ENCODE results near the gene KLF11. TPM values are rescaled to one million over a fixed set of nuclear protein-coding genes. Genes with fewer than 3 reads are reported as not detected.
A peak's percentile ranks its signal among the peaks of the same experiment; 100 is the strongest.

Gene KLF11
- polyA plus RNA-seq, 3 donors, result 21.0 to 69.8 (median 25.3) TPM

DNA sequence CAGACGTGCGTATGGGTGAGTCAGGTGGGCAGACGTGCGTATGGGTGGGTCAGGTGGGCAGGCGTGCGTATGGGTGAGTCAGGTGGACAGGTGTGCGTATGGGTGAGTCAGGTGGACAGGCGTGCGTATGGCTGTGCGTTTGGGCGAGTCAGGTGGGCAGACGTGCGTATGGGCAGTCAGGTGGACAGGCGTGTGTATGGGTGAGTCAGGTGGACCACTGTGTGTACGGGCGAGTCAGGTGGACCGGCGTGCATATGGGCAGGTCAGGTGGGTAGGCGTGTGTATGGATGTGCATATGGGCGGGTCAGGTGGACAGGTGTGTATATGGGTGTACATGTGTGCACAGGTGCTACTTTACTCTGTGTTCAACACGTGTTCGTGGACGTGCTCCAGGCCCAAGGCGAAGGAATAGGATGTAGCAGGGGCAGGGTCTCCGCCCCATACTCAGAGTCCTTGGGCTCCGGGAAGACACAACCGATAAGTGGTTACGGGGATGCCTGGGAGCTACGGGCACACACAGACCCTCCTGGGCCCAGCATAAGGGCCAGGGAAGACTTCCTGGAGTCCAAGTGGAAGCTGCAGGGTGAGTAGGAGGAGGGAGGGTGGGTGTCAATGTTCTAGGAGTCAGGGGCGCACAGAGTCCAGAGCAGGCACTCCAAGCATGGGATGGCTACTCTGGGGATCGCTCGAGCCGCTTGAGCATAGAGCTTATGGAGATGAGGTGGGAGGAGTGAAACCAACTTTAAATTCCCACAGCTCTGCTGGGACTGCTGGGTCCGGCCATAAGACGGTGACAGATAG lies 27.1 kb upstream of the KLF11 start:
- DNase-seq, result no peak
- no peak overlapping the region for H3K27ac ChIP-seq (ENCODE audit: low read depth in 1 of 2, low read length in 2 of 2)
- Mint-ChIP-seq H3K9me3 (peaks cover 0 to 12% (median 3%) of the 10 kb centered on the region in 7 donors), H3K4me3 (peak overlapping the region in 1 of 2 donors; percentile 12), H3K36me3 (no peaks in the 10 kb centered on the region), H3K27me3 (ENCODE audit: low read depth in 3 of 3) (peaks cover 3 to 9% (median 6%) of the 10 kb centered on the region in 3 donors), H3K27ac (peak overlapping the region in 1 of 7 donors; percentile 73), H3K4me1 (peaks cover 30% of the 10 kb centered on the region)
- H2AFZ ChIP-seq (ENCODE audit: insufficient read depth, low read depth, low read length, poor library complexity, severe bottlenecking), result no peak overlapping the region
- no peaks in the 10 kb centered on the region for H4K20me1 ChIP-seq (ENCODE audit: insufficient read depth, low read length)
- no peak overlapping the region for H3K9ac ChIP-seq (ENCODE audit: insufficient read depth, low read length, poor library complexity, severe bottlenecking)
- H3K4me3 ChIP-seq (replicated peaks in 1 of 3; ENCODE audit: low read depth in 2 of 3, low read length in 3 of 3), result no peak overlapping the region
- no peak overlapping the region for H3K4me2 ChIP-seq (replicated peaks; ENCODE audit: extremely low read depth, low read length, poor library complexity, severe bottlenecking)
- 97% methylated on average over 29 of the region's 35 CpGs for WGBS (ENCODE audit: insufficient coverage)
- peaks cover 4 to 11% of the 10 kb centered on the region in 2 donors for H3K9me3 ChIP-seq (replicated peaks in 1 of 2; ENCODE audit: control insufficient read depth in 1 of 2, insufficient read depth in 1 of 2, low read length in 2 of 2)
- intact Hi-C loops (cut with micrococcal nuclease), result no loop called here
- H3K27me3 ChIP-seq (ENCODE audit: control insufficient read depth in 2 of 2, insufficient read depth in 2 of 2, low read length in 2 of 2), result no peaks in the 10 kb centered on the region
- TF ChIP-seq, protein P1, sequence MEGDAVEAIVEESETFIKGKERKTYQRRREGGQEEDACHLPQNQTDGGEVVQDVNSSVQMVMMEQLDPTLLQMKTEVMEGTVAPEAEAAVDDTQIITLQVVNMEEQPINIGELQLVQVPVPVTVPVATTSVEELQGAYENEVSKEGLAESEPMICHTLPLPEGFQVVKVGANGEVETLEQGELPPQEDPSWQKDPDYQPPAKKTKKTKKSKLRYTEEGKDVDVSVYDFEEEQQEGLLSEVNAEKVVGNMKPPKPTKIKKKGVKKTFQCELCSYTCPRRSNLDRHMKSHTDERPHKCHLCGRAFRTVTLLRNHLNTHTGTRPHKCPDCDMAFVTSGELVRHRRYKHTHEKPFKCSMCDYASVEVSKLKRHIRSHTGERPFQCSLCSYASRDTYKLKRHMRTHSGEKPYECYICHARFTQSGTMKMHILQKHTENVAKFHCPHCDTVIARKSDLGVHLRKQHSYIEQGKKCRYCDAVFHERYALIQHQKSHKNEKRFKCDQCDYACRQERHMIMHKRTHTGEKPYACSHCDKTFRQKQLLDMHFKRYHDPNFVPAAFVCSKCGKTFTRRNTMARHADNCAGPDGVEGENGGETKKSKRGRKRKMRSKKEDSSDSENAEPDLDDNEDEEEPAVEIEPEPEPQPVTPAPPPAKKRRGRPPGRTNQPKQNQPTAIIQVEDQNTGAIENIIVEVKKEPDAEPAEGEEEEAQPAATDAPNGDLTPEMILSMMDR (IDR thresholded peaks at IDR 0.05), result no peak
- H3K79me2 ChIP-seq (ENCODE audit: insufficient read depth, low read length), result no peaks in the 10 kb centered on the region
- H3K4me1 ChIP-seq (ENCODE audit: control insufficient read depth in 1 of 2, insufficient read depth in 2 of 2, low read length in 2 of 2), result peaks cover 22 to 32% of the 10 kb centered on the region in 2 donors
- H3K36me3 ChIP-seq (replicated peaks in 1 of 2; ENCODE audit: control insufficient read depth in 1 of 2, insufficient read depth in 2 of 2, low read length in 2 of 2), result no peaks in the 10 kb centered on the region

DNA sequence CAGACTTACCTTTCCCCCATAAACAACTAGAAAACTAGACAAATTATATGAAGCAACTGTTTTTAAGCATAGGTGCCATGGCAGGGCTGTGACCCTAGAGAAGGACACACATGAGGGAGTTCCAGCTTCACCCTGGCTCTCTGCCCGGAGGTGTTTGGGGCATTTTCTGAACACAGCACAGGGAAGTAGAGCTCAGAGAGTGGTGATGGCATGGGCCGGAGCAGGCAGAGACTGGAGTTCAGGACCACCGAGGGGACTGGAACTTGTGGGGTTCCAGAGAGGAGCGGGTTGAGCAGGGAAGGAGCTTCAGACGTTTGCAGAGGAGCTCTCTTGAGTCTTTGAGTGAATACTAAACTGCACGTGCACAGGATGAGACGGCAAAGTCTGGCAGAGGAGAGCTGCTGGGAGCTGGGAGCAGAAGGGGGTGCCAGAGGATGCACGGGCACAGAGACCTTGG lies 26.5 kb upstream of the KLF11 start:
- TF ChIP-seq, protein P1 (IDR thresholded peaks at IDR 0.05), result no peak
- Mint-ChIP-seq H3K27ac (peak overlapping the region in 1 of 7 donors; percentile 26), H3K27me3 (ENCODE audit: low read depth in 3 of 3) (peaks cover 3 to 9% (median 6%) of the 10 kb centered on the region in 3 donors), H3K9me3 (peaks cover 0 to 12% (median 3%) of the 10 kb centered on the region in 7 donors), H3K4me1 (peaks cover 30% of the 10 kb centered on the region), H3K4me3 (no peak overlapping the region), H3K36me3 (no peaks in the 10 kb centered on the region)
- Histone ChIP-seq H3K9ac (ENCODE audit: insufficient read depth, low read length, poor library complexity, severe bottlenecking) (no peak overlapping the region), H3K4me3 (replicated peaks in 1 of 3; ENCODE audit: low read depth in 2 of 3, low read length in 3 of 3) (no peak overlapping the region), H3K4me2 (replicated peaks; ENCODE audit: extremely low read depth, low read length, poor library complexity, severe bottlenecking) (no peak overlapping the region), H3K4me1 (ENCODE audit: control insufficient read depth in 1 of 2, insufficient read depth in 2 of 2, low read length in 2 of 2) (peaks cover 22 to 32% of the 10 kb centered on the region in 2 donors), H3K27ac (ENCODE audit: low read depth in 1 of 2, low read length in 2 of 2) (no peak overlapping the region), H2AFZ (ENCODE audit: insufficient read depth, low read depth, low read length, poor library complexity, severe bottlenecking) (no peak overlapping the region), H3K9me3 (replicated peaks in 1 of 2; ENCODE audit: control insufficient read depth in 1 of 2, insufficient read depth in 1 of 2, low read length in 2 of 2) (peaks cover 4 to 11% of the 10 kb centered on the region in 2 donors), H3K79me2 (ENCODE audit: insufficient read depth, low read length) (no peaks in the 10 kb centered on the region), H4K20me1 (ENCODE audit: insufficient read depth, low read length) (no peaks in the 10 kb centered on the region), H3K36me3 (replicated peaks in 1 of 2; ENCODE audit: control insufficient read depth in 1 of 2, insufficient read depth in 2 of 2, low read length in 2 of 2) (no peaks in the 10 kb centered on the region), H3K27me3 (ENCODE audit: control insufficient read depth in 2 of 2, insufficient read depth in 2 of 2, low read length in 2 of 2) (no peaks in the 10 kb centered on the region)
- 96% methylated on average over 7 of the region's 8 CpGs for WGBS (ENCODE audit: insufficient coverage)
- intact Hi-C loops (cut with micrococcal nuclease), result no loop called here
- DNase-seq, result no peak
